HG02981 (cell line): ENCODE data around the gene CNKSR3.

Experiments used
- ATAC-seq: cut with Tn5 transposase; IDR thresholded peaks from one replicate; pipeline ENCODE4 v1.9.1; 2021; ENCODE audit warnings: mild to moderate bottlenecking, moderate library complexity; ENCODE audit not compliant: unreplicated experiment

Gene CNKSR3

DNA sequence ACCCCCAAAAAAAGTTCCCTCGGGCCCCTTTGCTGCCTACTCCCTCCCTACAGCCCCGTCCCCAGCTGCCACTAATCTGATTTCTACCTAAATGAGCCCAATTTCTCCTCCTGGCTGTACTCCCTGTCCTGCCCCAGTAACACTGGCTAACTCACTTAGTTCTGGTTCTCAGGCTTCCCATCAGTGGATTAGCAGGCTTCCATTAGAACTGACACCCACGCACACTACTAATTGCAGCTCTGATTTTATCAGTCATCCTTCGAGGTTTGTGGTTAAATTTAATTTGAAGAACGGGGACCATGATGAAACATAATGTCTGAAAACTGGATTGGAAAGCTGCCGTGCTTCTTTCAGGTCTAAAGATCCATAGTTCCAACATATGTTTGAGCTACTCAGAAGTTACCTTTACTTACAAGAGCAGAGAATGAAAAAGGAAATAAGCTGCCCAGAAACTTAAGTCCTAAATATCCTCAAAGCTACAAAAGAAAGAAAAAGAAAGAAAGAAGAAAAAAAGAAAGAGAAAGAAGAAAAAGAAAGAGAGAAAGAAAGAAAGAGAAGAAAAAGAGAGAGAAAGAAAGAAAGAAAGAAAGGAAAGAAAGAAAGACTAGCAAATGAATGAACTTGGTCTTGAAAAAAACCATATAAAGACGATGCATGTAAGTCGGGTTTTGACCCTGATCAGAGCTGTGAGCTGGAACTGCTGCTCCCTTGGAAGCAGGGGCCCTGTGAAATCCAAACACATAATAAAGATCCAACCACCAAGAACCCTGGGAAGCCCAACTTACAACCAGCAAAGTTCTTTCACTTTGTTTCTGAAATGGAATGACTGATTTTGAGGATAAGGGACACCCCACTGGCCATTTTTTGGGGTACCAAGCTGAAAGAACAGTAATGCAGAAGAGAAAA is 51.7 kb downstream of the CNKSR3 start:
- no peak for ATAC-seq

DNA sequence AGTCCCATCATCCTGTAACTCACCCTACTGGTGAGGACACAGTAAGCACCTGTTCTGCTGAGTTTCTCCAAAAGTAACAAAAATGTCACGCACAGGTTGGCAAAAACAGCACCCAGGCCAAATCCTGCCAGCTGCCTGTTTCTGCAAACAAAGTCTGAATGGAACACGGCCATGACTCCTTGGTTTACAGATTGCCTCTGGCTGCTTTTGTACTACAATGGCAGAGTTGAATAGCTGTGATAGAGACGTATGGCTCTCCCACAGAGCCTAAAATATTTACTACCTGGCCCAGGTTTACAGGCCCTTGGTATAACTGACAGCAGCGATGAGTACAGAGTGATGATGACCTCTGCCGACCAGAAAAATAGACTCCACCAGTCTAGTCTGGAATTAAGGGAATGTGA is 52.6 kb downstream of the CNKSR3 start:
- ATAC-seq, result no peak

DNA sequence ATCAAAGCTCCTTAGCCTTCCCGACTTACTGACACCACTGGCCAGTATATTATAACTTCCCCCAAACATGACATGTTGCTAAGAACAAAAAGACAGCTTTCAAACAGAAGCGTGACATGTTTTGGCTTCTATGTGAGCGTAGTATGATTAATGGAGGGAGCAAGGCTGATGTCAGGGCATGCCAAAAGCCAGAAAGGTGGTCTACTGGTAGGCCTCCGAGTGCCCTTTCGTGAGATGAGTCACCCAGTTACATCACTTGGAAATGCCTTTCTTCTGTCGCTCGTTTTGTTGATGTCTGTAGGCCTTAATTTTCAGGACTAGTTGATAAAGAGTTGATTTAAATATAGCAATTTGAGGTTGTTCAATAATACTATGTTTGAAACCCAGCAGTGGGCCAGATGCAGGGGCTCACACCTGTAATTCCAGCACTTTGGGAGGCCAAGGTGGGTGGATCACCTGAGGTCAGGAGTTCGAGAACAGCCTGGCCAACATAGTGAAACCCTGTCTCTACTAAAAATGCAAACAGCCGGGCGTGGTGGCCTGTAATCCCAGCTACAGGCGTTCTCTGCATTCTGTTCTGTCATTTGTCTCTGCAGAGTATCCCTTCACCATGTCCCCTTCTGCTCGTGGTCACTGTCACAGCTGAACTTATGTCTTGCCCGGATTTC is 53.3 kb downstream of the CNKSR3 start:
- ATAC-seq, result no peak

DNA sequence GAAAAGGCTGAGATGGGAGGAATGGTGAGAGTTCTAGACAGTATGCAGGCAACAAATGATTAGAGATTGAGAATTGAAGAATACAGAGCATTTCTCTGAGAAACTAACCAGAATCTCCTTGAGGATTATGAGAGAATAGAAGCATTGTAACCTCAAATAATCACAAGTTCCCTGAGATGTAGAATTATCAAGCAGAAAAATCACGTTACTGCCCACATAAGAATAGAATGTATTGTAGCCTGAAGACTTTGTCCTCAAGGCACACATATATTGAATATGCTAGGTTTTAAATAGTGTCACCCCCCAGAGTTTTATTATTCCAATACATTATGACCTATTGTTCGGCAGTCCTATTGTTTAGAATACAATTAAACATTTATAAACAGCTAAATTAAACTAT is 57.2 kb downstream of the CNKSR3 start:
- ATAC-seq, result no peak

DNA sequence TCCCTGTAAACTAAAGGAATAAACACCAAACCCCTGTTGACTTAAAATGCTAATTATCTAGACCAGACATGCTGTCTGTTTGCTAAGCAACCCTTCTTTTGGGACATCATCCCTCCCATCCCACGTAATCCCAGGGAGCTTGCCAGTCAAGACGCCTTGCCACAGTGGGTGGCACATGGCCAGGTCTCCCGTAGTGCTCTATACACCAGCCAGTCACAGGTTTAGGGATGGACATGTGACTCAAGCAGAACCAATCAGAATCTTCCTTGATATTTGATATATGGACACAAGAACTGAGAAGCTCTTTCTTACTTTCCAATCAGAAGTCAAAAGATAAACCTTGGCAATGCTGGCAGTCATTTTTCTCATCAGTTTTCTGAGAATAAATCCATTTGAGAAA is 60.0 kb downstream of the CNKSR3 start:
- ATAC-seq, result no peak

DNA sequence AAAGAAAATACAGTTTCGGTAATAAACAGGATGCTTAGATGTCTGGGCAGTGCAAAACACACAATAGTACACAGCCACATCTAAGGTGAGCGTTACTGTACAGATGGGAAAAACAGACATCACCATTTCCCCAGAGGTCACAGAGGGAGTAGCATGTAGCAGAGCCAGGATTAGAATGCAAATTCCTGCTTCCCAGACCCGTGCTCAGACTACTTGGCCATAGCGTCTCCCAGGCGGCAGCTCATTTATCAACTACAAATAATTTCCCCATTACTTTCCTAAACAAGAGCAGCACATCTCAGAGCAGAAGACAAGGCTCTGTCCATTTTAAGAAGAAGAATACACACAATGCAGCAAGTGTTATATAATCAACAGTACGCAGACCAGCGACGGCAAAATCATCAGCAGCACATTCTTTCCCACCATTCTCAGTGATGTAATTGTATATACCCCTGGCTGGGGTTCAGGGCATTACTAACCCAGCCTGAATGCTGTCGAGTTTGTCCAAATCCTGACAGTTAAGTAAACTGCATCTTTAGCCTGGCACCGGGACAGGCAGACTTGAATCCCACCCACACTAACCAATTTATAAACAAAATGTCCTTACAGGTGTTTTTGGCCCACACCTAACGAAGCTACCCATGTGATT is 61.9 kb downstream of the CNKSR3 start:
- no peak for ATAC-seq

DNA sequence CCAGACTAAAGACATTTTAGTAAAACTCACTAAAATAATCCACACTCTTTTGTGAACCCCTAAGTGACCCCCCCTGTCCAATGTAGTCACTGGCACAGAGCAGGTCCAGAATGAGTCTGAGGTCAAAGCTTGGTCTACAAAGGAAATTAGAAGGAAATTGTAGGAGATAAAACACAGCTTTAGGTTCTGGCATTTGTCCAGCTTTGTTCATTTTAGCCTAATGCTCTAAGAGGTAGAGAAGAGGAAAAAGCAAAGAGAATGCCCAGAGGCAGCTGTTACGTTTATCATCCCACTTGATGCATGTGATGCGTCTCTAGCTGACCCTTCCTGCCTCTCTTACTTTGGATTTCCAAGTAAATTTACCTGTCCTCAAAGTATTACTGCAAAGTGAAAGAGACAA is 62.5 kb downstream of the CNKSR3 start:
- ATAC-seq, result no peak

DNA sequence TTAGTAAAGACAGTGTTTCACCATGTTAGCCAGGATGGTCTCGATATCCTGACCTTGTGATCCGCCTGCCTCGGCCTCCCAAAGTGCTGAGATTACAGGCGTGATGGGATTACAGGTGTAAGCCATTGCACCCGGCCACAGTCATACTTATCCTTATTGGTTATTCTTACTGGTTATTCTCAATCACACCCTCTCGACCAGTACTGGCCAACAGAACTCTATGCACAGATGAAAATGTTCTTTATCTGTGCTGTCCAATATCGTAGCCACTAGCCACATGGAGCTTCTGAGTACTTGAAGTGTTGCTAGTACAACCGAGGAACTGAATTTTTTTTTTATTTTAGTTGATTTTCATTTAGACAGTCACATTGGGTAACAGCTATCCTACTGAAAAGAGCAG is 63.5 kb downstream of the CNKSR3 start:
- ATAC-seq, result no peak

DNA sequence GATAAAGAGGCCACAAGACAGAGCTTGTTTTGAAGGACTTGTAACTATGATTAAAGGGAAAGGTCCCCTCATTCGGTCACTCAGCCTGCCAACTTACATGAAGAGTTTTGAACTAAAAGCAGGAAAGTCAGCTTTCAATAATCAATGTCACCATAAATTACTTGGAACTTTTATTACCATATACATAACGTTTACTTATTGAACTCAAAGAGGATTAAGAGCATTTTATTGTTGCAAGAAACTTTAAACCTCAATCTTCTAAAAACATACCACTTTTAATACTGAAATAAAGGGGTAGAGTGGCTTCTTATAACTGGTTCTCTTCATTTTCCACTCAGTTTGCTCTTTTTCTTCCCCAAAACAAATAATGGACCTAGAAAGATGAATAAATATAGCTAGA is 65.1 kb downstream of the CNKSR3 start:
- no peak for ATAC-seq

DNA sequence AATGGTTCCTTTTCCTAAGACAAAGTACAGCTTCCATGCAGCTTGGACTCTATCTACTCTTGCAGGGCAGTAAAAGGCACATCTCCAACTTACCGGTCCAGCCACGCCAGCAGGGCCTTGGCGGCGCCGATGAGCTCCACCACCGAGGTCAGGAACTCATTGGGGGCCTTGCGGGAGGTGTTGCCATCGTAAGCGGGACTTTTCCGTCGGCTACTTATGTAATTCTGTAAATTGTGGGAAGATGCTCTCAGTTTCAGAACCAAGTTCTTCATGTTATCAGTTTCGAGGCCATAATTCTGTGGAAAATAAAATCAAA is 68.5 kb downstream of the CNKSR3 start:
- no peak for ATAC-seq

DNA sequence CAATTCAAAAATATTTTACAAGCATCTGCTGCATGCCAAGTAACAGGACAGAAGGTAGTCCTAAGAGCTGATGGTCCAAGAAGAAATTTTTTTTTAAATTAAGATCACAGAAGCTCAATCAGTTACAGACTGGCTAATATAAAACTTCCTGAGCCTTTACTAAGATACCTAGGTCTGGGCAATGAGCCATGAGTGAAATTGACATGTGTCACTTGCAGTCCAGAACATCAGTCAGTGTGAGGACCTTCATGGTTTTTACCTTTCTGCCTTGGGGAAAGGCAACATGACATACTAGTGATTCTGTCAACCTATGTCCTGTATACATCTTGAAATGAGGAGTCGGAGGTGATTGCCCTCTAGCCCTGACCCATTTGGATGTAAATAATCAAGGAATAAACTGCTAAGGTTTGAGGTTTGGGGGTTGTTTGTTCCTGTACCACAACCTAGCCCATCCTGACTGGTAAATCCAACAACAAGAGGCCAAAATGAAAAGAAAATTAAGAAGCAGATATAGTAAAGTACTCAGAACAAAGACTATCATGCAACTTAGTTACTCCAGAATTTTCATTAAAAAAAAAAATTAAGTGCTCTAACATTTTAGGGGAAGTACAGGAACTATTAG is 70.0 kb downstream of the CNKSR3 start:
- no peak for ATAC-seq

DNA sequence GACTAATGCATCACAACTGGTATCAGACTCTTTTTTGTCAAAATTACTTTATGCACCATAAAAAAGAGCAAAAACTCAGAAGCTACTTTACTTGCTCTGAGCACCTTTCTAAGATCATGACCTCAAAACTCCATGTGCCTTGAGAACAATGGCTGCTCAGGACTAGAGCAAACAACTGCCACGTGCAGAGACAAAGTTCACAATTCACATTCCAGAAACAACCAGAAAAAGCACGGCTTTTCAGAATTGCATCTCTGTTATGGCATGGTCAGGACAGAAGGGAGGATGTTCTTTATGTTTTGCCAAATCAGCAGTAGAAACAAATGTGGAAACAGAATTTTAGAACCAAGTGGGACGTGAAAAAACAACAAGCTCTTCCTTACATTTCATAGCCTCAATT is 70.5 kb downstream of the CNKSR3 start:
- ATAC-seq, result no peak

DNA sequence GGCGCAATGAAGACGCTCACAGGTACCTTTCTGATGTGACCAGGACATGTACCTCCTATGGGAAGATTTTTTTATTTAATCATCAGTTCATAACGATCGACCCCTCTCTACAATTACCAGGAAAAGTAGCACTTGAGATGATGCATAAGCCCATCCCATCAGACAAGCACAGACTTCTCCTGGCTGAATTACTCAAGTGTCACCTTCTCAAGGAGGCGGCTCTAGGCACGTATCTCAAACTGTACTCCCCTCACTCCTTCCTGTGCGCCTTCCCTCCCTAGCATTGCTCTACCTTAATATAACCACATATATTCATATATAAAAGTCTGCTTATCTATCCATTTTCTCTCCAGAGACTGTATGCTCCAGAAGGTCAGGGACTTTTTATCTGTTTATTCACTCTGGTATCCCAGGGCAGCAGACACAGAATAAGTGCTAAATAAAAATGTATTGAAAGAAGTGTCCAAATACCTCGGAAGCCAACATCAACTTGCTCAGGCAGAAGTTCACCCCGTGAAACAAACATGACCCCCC is 71.5 kb downstream of the CNKSR3 start:
- ATAC-seq, result no peak

DNA sequence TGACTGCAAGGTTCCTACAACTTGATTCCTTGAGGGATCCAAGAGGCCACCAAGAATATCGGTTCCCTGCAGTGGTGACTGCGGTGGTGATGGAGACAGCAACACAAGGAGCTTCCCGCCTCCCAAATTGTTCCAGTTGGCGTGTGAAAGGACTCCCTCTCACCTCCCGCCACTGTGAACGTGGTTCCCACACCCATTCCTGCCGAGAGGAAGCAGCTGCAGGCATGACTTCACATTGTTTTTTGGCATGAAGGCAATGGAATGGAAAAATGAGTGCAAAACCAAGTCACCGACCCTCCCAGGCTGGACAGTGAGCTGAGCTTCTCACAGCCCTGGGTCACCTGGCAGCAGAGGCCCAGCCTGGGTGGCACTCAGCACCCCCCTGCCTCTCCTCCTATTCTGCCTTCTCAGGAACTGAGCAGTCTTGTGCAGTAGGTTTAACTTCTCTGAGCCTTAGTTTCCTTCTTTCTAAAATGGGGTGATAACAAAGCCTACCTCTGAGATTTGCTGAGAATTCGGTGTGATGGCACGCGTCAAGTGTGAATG is 75.0 kb downstream of the CNKSR3 start:
- ATAC-seq, result no peak

DNA sequence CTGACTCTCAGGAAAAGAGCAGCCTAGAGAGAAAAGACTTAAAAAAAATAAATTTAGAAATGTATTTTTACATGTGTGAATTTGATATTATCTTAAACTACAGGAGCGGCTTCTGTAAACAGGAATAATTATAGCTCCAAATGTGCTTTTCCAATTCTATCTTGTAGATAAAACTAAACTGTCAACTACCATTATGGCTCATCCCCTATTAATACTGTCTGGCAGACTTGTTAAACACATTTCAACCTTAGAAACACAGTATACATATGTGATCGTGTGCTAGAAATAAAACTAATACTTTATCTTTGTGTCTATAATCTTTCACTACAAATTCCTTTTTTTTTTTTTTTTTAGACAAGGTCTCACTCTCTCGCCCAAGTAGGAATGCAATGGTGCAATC is 75.8 kb downstream of the CNKSR3 start:
- no peak for ATAC-seq

DNA sequence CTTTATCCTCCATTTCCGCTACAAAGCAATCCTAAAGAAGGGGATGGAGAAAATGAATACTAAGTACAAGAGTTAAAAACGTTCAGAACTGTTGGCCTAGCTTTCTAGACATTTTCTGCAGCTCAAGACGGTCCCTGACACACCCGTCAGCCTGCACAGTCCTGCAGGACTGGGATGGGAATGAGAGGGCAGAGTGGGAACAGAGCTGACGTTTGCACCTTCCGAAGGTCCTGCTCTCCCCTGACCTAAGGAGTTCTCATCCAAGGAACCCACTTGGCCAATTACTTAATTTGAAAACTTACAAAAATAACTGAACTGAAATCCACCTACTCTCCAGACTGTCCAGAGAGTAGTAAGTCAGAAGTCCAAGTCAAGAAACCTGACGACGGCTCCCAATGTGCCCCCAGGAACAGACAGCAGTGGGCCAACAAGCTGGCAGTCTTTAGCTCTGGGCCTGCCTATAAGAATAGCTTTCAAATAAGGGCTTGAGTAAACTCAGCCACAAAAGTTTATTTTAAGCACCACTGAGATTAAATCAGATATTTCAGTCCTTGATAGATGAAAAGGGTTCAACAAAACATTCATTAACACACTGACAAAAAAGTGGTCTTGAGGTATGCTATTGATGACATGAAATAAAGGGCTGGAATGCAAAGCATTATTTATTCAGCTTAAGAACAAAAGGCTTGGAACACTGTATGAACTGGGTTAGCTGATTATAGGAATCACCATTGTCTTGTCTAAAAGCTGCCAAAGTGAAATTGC is 76.8 kb downstream of the CNKSR3 start:
- ATAC-seq, result no peak

DNA sequence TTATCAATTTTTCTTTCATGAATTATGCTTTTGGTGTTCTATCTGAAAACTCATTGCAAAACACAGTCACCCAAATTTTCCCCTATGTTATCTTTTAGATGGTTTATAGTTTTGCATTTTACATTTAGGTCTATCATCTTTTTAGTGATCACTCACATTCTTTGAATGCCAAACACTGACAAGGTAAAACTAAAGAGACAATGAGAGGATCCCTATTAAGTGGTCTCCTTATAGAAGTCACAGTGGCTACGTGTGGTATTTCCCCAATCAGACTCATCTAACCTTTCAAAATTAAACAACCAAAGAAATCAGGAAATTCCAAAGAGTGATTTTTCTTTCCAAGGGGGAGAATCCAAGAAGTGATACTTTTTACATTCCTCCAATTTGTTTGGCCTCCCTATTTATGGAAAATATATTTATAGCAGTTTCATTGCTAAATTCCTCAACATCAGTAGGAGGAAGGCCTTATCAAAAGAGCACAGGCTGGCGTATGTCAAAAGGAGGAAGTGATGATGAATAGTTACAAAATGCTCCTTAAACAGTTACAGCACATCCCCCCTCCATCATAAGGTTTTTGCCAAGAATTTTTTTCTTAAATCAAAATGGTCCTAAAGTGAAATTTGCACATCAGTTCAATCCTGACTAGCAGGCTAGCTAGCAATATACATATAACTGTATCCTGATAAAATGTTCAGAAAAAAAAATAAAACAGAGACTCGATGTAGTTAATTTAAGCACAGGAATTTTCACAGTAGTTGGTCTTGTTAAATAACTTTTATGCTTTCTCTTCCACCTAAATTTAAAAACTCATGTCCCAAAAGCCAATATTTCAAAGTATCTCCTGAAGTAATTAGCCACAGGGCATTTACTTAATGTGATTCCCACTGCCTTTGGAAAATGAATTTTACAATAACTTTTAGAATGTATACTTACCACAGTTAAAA is 77.7 kb downstream of the CNKSR3 start:
- no peak for ATAC-seq

DNA sequence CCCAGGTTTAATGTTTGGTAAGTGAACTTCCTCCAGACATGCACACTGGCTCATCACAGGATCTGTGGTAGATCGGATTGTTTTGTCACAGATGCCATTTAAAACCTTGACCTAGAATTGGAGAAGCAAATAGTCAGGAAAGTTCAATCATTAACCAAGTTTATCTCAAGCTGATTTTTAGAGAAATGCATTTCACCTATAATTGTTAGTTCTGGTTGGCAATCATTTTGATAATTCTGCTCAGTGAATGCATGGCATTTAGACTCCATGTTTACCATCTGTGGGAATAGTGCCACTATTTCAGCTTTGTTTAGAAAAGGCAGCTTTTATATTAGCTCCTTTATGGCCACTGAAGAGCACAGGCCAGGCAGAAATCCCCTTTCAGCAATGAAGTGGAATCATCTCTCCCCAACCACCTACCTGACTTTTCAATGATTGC is 80.0 kb downstream of the CNKSR3 start:
- ATAC-seq, result no peak

DNA sequence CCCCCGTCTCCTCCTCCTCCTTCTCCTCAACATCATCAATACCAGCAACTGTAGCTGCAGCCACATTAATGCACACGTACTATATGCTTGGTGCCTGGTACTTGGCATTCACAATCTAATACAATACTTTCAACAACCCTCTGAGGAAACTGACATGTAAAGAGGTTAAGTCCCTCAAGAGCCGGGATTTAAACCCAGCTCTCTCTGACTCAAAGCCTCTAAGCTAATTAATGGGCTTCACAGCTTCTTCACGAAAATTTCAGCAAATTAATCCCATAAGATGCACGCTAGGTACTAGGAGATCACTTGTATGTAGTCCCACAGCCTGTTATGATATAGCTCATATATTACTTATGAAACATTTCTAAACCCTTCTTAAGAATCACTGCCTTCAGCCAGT is 80.8 kb downstream of the CNKSR3 start:
- no peak for ATAC-seq
